NCI-H1048 (cell line): ENCODE data around the gene UBE2C.

Experiments used
- DNase-seq: peaks from one replicate; lab custom pipeline; 2025; lab: John Stamatoyannopoulos, UW

UBE2C gene

GRCh38 chr20:45859916-45860315 is 47.5 kb downstream of the UBE2C start:
- no peak for DNase-seq

- DNase-seq, result no peak
Observed at GRCh38 chr20:45860560-45861220, 48.2 kb downstream of the UBE2C start.

- no peak for DNase-seq
Observed at GRCh38 chr20:45861221-45862075, 49.0 kb downstream of the UBE2C start.

DNA sequence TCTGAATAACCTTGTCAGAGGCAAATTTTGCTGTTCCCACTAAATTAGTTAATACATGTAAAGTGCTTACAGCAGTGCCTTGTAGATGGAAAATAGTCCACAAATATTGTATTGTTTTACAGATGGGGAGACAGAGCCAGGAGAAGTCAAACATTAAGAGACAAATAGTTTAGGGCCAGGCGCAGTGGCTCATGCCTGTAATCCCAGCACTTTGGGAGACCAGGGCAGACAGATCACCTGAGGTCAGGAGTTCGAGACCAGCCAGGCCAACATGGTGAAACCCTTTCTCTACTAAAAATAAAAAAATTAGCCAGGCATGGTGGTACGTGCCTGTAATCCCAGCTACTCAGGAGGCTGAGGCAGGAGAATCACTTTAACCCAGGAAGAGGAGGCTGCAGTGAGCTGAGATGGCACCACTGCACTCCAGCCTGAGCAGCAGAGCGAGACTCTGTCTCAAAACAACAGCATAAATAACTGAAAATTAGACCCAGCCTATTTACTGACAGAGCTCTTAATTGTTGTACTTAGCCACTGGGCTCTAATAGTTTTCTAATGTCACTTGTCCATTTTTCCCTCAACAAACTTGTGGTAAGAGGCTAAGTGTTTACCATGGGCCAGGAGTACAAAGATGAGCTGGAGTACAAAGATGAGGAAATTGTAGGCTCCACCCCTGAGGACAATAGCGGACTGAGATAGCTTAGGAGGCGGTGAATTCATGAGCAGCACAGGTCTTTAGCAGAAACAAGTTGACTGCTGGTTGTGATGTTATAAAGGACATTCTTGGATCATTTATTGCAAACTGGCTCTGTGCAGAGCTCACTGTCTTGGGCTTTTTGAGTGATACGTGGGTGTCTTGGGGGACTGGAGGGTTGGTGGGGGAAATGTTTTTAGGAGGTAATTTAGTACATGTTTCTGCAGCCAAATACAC is 51.4 kb downstream of the UBE2C start:
- DNase-seq, result no peak

- no peak for DNase-seq
Observed at GRCh38 chr20:45866454-45866853, 54.0 kb downstream of the UBE2C start.
